ENCODE results near the gene FANCL. TPM values are rescaled to one million over a fixed set of nuclear protein-coding genes. Genes with fewer than 3 reads are reported as not detected.

FANCL gene
- total and polyA plus RNA-seq, 7 donors = 7.2 to 38.3 (median 14.5) TPM

- 93 to 98% methylated on average over 1 of the region's 1 CpG for WGBS, 2 donors
- H3K4me1 ChIP-seq = no peaks in the 10 kb centered on the region
- no peaks in the 10 kb centered on the region for H3K27me3 ChIP-seq
- H3K9me3 ChIP-seq = no peaks in the 10 kb centered on the region
- peaks cover 0 to 8% (median 0%) of the 10 kb centered on the region in 4 donors for H3K36me3 ChIP-seq
- H3K27ac ChIP-seq = no peak overlapping the region
- TF ChIP-seq EP300 (IDR thresholded peaks at IDR 0.05) (no peak), CTCF (IDR thresholded peaks at IDR 0.05) (no peak), POLR2AphosphoS5 (IDR thresholded peaks at IDR 0.05) (no peak)
- no peak for DNase-seq
- intact Hi-C loops (cut with DNase I) = no loop called here
- no peak overlapping the region for H3K4me3 ChIP-seq
Observed at GRCh38 chr2:58206785-58207184, 34.3 kb downstream of the FANCL start.

DNA sequence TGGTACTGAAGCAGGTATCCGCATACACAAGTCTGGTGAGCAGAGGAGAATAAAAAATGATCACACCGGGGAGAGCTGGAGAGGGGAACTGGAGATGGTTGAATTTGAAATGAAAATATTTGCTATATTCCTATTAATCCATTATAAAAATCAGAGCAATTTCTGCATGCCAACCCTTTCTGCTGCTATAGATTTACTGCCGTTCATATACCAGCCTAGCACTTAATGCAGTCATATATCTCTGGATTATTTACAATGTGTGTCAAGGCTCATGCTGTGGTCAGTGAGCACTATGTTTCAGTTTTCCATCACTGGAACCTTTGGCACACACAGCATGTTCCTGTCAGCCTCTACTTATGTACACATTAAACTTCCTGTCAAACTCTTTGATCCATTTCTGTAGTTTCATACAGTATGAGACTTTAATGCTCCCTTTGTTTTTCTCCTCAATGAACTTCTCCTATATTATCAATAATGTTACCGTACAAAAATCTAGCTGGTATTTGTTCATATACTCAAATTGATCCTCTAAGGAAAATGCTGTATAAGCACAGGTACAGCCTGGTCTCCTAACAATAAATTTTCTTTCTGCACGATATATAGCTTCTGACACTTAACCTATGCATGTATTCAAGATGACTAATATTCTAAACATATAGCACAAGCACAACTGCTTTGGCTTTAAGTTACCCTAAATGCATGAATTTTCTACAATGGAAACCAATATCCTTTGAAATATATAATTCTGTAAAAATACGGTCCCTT is 36.7 kb downstream of the FANCL start:
- TF ChIP-seq CTCF (IDR thresholded peaks at IDR 0.05) (no peak), POLR2A (IDR thresholded peaks at IDR 0.05) (no peak), POLR2AphosphoS5 (IDR thresholded peaks at IDR 0.05) (no peak), EP300 (IDR thresholded peaks at IDR 0.05) (no peak)
- 63 to 81% methylated on average over 6 of the region's 6 CpGs for WGBS, 2 donors
- H3K4me3 ChIP-seq = no peak overlapping the region
- H3K27ac ChIP-seq = no peak overlapping the region
- peaks cover 0 to 6% (median 0%) of the 10 kb centered on the region in 4 donors for H3K36me3 ChIP-seq
- H3K27me3 ChIP-seq = no peaks in the 10 kb centered on the region
- H3K4me1 ChIP-seq = no peaks in the 10 kb centered on the region
- no peaks in the 10 kb centered on the region for H3K9me3 ChIP-seq
- DNase-seq = no peak
- intact Hi-C loops (cut with DNase I) = no loop called here

DNA sequence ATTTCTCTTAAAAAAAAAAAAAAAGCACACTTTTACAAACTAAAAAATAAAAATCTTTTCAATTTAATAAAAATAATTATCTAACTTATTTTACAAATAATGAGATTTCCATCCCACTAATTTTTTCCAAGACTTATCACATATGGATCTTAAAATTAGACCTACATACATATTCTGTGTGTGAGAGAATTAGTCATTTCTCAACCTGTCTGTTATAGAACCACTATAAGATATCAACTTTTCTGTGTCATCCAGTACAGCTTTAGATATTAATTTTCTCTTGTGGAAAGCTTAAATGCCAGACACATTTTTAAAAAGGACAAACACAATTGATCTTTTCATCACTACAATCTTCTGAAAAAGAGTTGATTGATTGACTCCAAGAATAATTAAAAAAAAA is 38.1 kb downstream of the FANCL start:
- H3K27ac ChIP-seq = no peak overlapping the region
- H3K4me1 ChIP-seq = no peaks in the 10 kb centered on the region
- peaks cover 0 to 9% (median 0%) of the 10 kb centered on the region in 4 donors for H3K36me3 ChIP-seq
- H3K9me3 ChIP-seq = no peaks in the 10 kb centered on the region
- no peak overlapping the region for H3K4me3 ChIP-seq
- no peaks in the 10 kb centered on the region for H3K27me3 ChIP-seq
- TF ChIP-seq EP300 (IDR thresholded peaks at IDR 0.05) = no peak
- TF ChIP-seq POLR2A (IDR thresholded peaks at IDR 0.05) = no peak
- no peak for TF ChIP-seq CTCF (IDR thresholded peaks at IDR 0.05)
- TF ChIP-seq POLR2AphosphoS5 (IDR thresholded peaks at IDR 0.05) = no peak
- no peak for DNase-seq
- intact Hi-C loops (cut with DNase I) = no loop called here

DNA sequence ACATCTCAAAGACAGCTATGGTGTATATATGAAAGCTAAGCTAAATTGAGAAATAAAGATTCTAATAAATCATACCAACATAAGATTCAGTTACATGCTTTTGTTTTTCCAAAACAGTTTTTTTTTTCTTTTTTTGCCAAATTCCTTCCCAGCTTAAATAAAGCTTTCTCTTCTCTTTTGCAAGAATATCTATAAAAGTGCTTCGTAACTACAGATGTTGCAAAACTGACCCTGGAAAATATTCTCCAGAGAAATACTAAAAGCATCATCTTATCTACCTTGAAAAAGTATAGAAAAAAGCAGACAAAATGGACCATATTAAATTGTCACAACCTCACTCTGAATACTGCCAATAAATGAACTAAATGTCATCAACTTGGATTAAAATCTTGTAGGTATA is 38.7 kb downstream of the FANCL start:
- intact Hi-C loops (cut with DNase I) = no loop called here
- no peak for DNase-seq
- Histone ChIP-seq H3K27ac (no peak overlapping the region), H3K4me1 (no peaks in the 10 kb centered on the region), H3K27me3 (no peaks in the 10 kb centered on the region), H3K4me3 (no peak overlapping the region), H3K36me3 (peaks cover 0 to 15% (median 0%) of the 10 kb centered on the region in 4 donors), H3K9me3 (no peaks in the 10 kb centered on the region)
- TF ChIP-seq POLR2AphosphoS5 (IDR thresholded peaks at IDR 0.05) (no peak), POLR2A (IDR thresholded peaks at IDR 0.05) (no peak), EP300 (IDR thresholded peaks at IDR 0.05) (no peak), CTCF (IDR thresholded peaks at IDR 0.05) (no peak)
- 98 to 100% methylated on average over 1 of the region's 1 CpG for WGBS, 2 donors

DNA sequence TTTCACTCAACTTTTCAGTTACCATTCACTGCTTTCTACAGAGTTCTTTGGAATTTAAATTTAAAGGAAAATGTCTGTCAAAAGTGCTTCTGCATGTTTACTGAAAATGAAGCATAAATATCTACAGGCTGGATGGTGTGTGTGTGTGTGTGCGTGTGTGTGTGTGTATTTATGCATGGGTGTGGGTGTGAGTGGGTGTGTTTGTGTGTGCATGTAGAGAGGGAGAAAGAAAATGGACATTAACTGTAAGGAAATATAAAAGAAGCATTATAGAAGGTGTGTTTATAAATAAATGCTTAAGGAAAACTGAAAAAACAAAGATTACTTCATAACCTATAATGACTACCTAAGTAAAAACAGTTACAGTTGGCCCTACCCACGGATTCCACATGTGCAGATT is 43.2 kb downstream of the FANCL start:
- Histone ChIP-seq H3K27ac (no peak overlapping the region), H3K9me3 (no peaks in the 10 kb centered on the region), H3K27me3 (no peaks in the 10 kb centered on the region), H3K36me3 (peaks cover 0 to 23% (median 0%) of the 10 kb centered on the region in 4 donors), H3K4me1 (no peaks in the 10 kb centered on the region), H3K4me3 (no peak overlapping the region)
- intact Hi-C loops (cut with DNase I) = no loop called here
- DNase-seq = no peak
- WGBS, 2 donors = 81 to 91% methylated on average over 2 of the region's 2 CpGs
- TF ChIP-seq POLR2AphosphoS5 (IDR thresholded peaks at IDR 0.05) (no peak), CTCF (IDR thresholded peaks at IDR 0.05) (no peak), EP300 (IDR thresholded peaks at IDR 0.05) (no peak), POLR2A (IDR thresholded peaks at IDR 0.05) (no peak)
